Activated T-cell treated with anti-CD3 and anti-CD28 coated beads, Interleukin-2, amount 50 U/mL, for 24 hours (primary cell): ENCODE results near the gene ZNF576.
"Not testable (repeated sequence)": the region's sequence is repeated elsewhere in the genome, so short reads cannot be mapped to it uniquely, and the experiment has no call there.

Experiments used
- DNase-seq: peaks from one replicate; pipeline ENCODE4 v3.0.0-alpha.2; 2020
- H3K27ac Mint-ChIP-seq: 2 replicates; pipeline ENCODE4 v1.8.0; 2020; ENCODE audit warnings: mild to moderate bottlenecking, mixed read lengths
- H3K27me3 Mint-ChIP-seq: 2 replicates; pipeline ENCODE4 v1.8.0; 2020; ENCODE audit warnings: mixed read lengths
- H3K36me3 Mint-ChIP-seq: 2 replicates; pipeline ENCODE4 v1.8.0; 2020; ENCODE audit warnings: low read depth, mixed read lengths
- H3K4me1 Mint-ChIP-seq: 2 replicates; pipeline ENCODE4 v1.8.0; 2020; ENCODE audit warnings: low read depth, mixed read lengths
- H3K4me3 Mint-ChIP-seq: 2 replicates; pipeline ENCODE4 v1.8.0; 2020; ENCODE audit warnings: mild to moderate bottlenecking, moderate library complexity, mixed read lengths
- H3K9me3 Mint-ChIP-seq: 2 replicates; pipeline ENCODE4 v1.8.0; 2020; ENCODE audit warnings: mixed read lengths

ZNF576 gene

DNA sequence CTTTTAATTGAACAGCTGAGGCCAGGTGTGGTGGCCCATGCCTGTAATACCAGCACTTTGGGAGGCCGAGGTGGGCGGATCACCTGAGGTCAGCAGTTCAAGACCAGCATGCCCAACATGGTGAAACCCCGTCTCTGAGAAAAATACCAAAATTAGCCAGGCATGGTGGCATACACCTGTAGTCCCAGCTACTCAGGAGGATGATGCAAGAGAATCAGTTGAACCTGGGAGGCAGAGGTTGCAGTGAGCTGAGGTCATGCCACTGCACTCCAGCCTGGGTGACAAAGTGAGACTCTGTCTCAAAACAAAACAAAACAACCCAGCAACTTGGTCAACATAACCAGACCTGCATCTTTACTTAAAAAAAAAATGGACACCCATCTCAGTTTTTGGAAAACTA is 9.4 kb upstream of the ZNF576 start:
- H3K4me3 Mint-ChIP-seq, H3K9me3 Mint-ChIP-seq, H3K27ac Mint-ChIP-seq, H3K27me3 Mint-ChIP-seq, DNase-seq: not testable (repeated sequence)
- Mint-ChIP-seq H3K36me3 (peaks cover 46% of the 10 kb centered on the region), H3K4me1 (peaks cover 13% of the 10 kb centered on the region)

DNA sequence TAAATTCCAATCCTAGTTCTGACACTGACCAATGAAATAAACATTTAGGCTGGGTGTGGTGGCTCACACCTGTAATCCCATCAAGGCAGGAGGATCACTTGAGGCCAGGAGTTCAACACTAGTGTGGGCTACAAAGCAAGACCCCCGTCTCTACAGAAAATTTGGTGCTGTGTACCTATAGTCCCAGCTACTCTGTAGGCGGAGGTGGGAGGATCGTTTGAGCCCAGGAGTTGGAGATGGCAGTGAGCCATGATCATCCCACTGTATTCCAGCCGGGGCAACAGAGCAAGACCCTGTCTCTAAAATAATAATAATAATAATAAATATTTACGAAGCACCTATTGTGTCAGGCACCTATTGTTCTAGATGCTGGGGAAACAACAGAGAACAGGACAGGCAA is 7.1 kb upstream of the ZNF576 start:
- H3K4me1 Mint-ChIP-seq = peaks cover 19% of the 10 kb centered on the region
- H3K4me3 Mint-ChIP-seq = no peak overlapping the region
- H3K27ac Mint-ChIP-seq = no peak overlapping the region
- DNase-seq = no peak
- H3K36me3 Mint-ChIP-seq = peaks cover 63% of the 10 kb centered on the region
- no peaks in the 10 kb centered on the region for H3K9me3 Mint-ChIP-seq
- H3K27me3 Mint-ChIP-seq = no peaks in the 10 kb centered on the region

DNA sequence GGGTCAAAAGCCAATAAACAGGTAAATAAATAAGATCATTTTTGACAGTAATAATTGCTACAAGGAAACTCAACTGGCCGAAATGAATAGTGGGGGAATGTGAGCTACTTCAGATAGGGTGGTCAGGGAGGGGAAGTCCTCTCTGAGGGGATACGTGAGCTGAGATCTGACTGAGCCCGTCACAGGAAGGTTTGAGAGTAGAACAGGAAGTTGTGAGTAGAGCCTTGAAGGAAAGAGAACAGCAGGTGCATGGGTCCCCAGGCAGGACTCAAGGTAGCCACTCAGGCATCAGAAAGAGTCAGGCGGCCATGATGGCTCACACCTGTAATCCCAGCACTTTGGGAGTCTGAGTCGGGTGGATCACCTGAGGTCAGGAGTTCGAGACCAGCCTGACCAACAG is 6.7 kb upstream of the ZNF576 start:
- H3K27me3 Mint-ChIP-seq = no peaks in the 10 kb centered on the region
- no peak overlapping the region for H3K4me3 Mint-ChIP-seq
- peaks cover 67% of the 10 kb centered on the region for H3K36me3 Mint-ChIP-seq
- DNase-seq = no peak
- H3K4me1 Mint-ChIP-seq = peaks cover 17% of the 10 kb centered on the region
- H3K27ac Mint-ChIP-seq = peak overlapping the region; percentile 56
- H3K9me3 Mint-ChIP-seq = no peaks in the 10 kb centered on the region

- DNase-seq = no peak
- Mint-ChIP-seq H3K27me3 (no peaks in the 10 kb centered on the region), H3K4me1 (peaks cover 24% of the 10 kb centered on the region), H3K36me3 (peaks cover 72% of the 10 kb centered on the region), H3K4me3 (no peak overlapping the region), H3K9me3 (no peaks in the 10 kb centered on the region), H3K27ac (no peak overlapping the region)
Observed at GRCh38 chr19:43591904-43592772, 4.3 kb upstream of the ZNF576 start.

- H3K36me3 Mint-ChIP-seq = peaks cover 77% of the 10 kb centered on the region
- H3K4me3 Mint-ChIP-seq = no peak overlapping the region
- no peaks in the 10 kb centered on the region for H3K9me3 Mint-ChIP-seq
- H3K27me3 Mint-ChIP-seq = no peaks in the 10 kb centered on the region
- H3K4me1 Mint-ChIP-seq = peaks cover 31% of the 10 kb centered on the region
- no peak overlapping the region for H3K27ac Mint-ChIP-seq
- DNase-seq = no peak
Observed at GRCh38 chr19:43592800-43593350, 3.5 kb upstream of the ZNF576 start.

GRCh38 chr19:43594081-43594697 is 2.2 kb upstream of the ZNF576 start:
- Mint-ChIP-seq H3K27me3 (no peaks in the 10 kb centered on the region), H3K9me3 (no peaks in the 10 kb centered on the region), H3K4me3 (peak overlapping the region; percentile 100), H3K27ac (peak overlapping the region; percentile 57), H3K4me1 (peaks cover 42% of the 10 kb centered on the region), H3K36me3 (peaks cover 82% of the 10 kb centered on the region)
- DNase-seq = no peak

DNA sequence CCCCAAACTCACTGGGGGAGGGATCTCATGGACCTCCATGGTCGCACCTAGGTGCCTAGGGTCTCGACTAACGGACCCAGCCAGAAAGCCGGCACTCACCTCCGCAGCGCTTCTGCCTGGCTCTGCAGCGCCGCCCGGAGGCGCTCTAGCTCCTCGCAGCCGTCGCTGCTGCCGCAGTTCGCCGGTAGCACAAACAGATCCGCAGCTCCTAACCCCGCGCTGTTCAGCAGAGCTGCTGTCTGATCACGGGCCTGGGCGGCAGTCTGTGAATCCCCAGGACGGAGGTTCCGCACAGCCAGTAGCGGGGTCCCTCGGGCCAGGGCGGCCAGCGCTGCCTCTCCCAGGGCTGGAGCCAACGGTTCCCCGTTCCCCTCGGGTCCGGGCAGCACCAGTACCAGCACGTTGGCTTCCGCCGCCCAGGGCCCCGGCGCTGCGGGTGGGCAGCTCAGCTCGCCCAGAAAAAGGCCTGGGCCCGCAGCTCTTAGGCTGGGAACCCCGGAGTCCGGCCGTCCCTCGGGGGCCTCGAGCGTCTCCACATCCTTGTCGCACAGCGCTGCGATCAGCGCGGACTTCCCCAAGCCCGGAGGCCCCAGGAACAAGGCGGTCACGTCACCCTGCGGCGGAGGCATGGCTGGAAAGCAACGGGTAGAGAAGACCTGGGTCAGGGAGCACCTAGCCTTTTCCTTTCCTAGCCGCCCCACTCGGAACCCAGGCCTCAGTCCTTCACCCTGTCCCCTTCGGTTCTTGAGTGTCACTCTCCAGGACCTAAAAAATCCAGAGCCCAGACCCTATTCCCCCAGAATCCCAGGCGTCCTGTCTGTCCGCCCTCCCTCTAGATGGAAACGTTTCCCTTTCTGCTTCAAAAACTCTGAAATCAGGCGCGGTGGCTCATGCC is 1.4 kb upstream of the ZNF576 start:
- H3K9me3 Mint-ChIP-seq = no peaks in the 10 kb centered on the region
- peak overlapping the region; percentile 100 for H3K27ac Mint-ChIP-seq
- H3K4me1 Mint-ChIP-seq = peaks cover 41% of the 10 kb centered on the region
- DNase-seq = peak; percentile 82
- H3K36me3 Mint-ChIP-seq = peaks cover 85% of the 10 kb centered on the region
- H3K27me3 Mint-ChIP-seq = no peaks in the 10 kb centered on the region
- peak overlapping the region; percentile 100 for H3K4me3 Mint-ChIP-seq

DNA sequence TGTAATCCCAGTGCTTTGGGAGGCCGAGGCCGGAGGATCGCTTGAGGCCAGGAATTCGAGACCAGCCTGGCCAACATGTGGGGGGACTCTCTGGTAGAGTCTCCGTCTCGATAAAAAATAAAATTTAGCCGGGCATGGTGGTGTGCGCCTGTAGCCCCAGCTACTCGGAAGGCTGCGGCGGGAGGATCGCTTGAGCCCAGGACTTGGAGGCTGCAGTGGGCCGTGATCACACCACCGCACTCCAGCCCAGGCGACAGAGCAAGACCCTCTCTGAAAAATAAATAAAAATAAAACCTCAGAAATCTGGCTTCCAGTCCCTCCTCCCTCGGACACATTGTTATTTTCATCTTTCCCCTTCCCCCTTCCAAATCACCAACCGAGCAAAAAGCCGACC is 793 bp upstream of the ZNF576 start:
- DNase-seq = no peak
- Mint-ChIP-seq H3K4me1 (peaks cover 39% of the 10 kb centered on the region), H3K9me3 (no peaks in the 10 kb centered on the region), H3K36me3 (peaks cover 85% of the 10 kb centered on the region), H3K4me3 (peak overlapping the region; percentile 100), H3K27ac (peak overlapping the region; percentile 100), H3K27me3 (no peaks in the 10 kb centered on the region)

- DNase-seq = peak; percentile 37
- peak overlapping the region; percentile 100 for H3K27ac Mint-ChIP-seq
- H3K4me1 Mint-ChIP-seq = peaks cover 39% of the 10 kb centered on the region
- peak overlapping the region; percentile 100 for H3K4me3 Mint-ChIP-seq
- peaks cover 86% of the 10 kb centered on the region for H3K36me3 Mint-ChIP-seq
- H3K27me3 Mint-ChIP-seq = no peaks in the 10 kb centered on the region
- no peaks in the 10 kb centered on the region for H3K9me3 Mint-ChIP-seq
Observed at GRCh38 chr19:43596842-43597461, 557 bp downstream of the ZNF576 start.

GRCh38 chr19:43597876-43598275 is 1.5 kb downstream of the ZNF576 start:
- Mint-ChIP-seq H3K9me3 (no peaks in the 10 kb centered on the region), H3K27me3 (no peaks in the 10 kb centered on the region), H3K36me3 (peaks cover 90% of the 10 kb centered on the region), H3K4me3 (peak overlapping the region; percentile 100), H3K4me1 (peaks cover 39% of the 10 kb centered on the region), H3K27ac (peak overlapping the region; percentile 100)
- DNase-seq = no peak

DNA sequence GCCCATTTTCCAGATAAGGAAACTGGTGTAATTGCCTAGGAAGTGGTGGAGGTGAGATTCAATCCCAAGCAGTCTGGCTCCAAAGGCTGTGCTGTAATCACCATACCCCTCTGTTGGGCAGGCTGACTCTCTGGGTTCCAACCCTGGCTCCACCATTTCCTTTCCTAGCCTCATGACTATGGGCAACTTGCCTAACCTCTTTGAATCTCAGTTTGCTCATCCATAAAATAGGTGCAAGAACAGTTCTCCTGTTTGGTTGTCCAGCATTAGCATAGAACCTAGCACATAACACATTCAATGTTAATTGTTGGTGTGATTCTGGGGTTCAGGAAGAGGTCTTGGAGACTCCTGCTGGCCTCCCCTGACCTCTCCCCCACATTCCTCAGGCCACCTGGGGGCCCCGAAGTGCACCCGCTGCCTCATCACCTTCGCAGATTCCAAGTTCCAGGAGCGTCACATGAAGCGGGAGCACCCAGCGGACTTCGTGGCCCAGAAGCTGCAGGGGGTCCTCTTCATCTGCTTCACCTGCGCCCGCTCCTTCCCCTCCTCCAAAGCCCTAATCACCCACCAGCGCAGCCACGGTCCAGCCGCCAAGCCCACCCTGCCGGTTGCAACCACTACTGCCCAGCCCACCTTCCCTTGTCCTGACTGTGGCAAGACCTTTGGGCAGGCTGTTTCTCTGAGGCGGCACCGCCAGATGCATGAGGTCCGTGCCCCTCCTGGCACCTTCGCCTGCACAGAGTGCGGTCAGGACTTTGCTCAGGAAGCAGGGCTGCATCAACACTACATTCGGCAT is 2.2 kb downstream of the ZNF576 start:
- Mint-ChIP-seq H3K27me3 (no peaks in the 10 kb centered on the region), H3K4me3 (peak overlapping the region; percentile 100), H3K27ac (peak overlapping the region; percentile 100), H3K9me3 (no peaks in the 10 kb centered on the region), H3K36me3 (peaks cover 89% of the 10 kb centered on the region), H3K4me1 (peaks cover 34% of the 10 kb centered on the region)
- no peak for DNase-seq

GRCh38 chr19:43599635-43600295 is 3.4 kb downstream of the ZNF576 start:
- DNase-seq = no peak
- H3K9me3 Mint-ChIP-seq = no peaks in the 10 kb centered on the region
- no peaks in the 10 kb centered on the region for H3K27me3 Mint-ChIP-seq
- H3K4me1 Mint-ChIP-seq = peaks cover 30% of the 10 kb centered on the region
- H3K36me3 Mint-ChIP-seq = peaks cover 82% of the 10 kb centered on the region
- H3K27ac Mint-ChIP-seq = peak overlapping the region; percentile 71
- H3K4me3 Mint-ChIP-seq = no peak overlapping the region

GRCh38 chr19:43600326-43600725 is 3.9 kb downstream of the ZNF576 start:
- not testable (repeated sequence) for DNase-seq, H3K4me3 Mint-ChIP-seq, H3K27me3 Mint-ChIP-seq, H3K9me3 Mint-ChIP-seq
- Mint-ChIP-seq H3K4me1 (peaks cover 30% of the 10 kb centered on the region), H3K27ac (peak overlapping the region; percentile 82), H3K36me3 (peaks cover 81% of the 10 kb centered on the region)
